ENCODE results near the gene NKX2-3.

NKX2-3 gene

DNA sequence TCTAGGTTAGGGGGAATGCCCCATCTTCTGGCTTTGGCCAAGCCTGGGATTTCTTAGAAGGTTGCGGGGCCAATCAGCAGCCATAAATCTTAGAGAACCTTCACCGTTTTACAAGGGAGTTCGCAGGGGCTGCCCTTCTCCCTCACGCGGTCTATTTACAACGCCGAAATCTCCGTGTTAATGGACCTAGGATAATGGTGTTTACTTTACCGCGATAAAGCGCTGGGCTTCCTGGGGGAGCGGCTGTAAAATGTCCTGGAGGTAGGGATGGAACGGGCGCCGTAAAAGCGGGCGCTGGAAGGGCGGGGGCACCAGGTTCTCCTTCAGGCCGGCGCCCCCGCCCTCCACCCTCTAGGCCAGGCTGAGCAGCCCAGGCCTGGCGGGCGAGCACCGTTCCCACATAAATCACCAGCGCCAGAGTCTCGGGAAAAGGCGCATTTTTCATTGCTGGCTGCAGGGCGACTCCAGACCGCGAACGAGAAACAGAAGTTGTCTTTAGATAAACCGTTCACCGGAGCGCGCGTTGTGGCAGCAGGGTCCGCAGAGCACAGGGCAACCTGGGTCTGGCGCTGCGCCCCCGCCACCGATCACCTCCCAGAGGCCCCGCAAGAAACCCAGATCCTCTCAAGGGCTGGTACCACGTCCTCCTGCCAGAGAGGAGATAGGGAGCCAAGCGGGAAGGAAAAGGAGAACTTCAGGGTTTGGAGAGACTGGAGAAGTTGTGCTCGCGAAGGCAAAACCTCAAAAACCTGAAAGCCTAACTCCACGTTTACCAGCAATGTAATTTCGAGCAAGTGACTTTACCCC lies 12.5 kb upstream of the NKX2-3 start (continued):
- no peak for TF ChIP-seq ZNF837 (tag by site-specific recombination; IDR thresholded peaks at IDR 0.05)
- TF ChIP-seq EGR2 (tag by site-specific recombination; IDR thresholded peaks at IDR 0.05; ENCODE audit: low read depth) = peak; percentile 69
- no peak for TF ChIP-seq ZNF670 (tag by site-specific recombination; IDR thresholded peaks at IDR 0.05; ENCODE audit: low read depth)

DNA sequence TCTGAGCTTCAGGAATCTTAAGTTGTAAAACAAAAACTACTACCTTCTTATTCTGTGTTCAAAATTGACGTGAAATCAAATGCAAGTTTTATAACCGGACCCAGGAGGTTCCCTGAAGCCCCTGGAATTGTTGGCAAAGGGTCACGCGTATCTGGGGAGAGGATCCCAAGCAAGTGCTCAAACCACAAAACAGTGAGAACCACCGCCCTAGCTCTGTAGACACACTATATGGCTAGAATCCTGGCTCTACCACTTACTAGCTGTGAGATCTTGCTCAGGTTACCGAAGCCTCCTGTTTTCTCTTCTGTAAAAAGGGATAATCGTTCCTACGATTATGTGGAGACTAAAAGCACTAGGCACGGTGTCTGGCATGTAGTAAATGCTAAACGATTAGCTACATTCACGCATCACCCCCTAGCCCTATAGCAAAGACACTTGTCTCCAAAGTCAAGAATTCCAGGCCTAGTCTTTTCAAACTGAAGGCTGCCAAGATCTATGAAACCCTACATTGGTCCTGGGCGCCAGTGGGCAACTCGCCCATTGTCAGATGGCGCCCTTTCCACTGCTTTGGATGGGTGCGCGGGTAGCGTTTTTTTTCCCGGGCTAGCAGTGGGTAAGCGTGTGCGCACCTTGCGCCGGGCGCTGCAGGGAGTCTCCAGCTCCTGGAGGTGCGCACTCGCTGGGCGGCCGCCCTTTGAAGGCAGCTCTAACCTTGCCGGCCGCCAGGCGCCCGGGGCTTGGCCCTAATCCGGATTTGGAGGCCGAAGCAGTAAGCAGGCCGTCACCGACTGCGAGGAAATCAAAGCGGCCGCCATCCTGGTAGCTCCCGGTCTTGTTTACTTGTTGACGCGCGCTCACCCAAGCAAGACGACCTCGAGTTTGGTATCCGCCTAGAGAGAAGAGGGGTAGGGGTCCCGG lies 11.6 kb upstream of the NKX2-3 start:
- H3K27ac ChIP-seq (ENCODE audit: extremely low read depth, low read depth, low read length) = peak overlapping the region; percentile 96
- TF ChIP-seq ZIC2 (tag by site-specific recombination; IDR thresholded peaks at IDR 0.05) (no peak), ZSCAN16 (tag by site-specific recombination; IDR thresholded peaks at IDR 0.05) (no peak), ZNF146 (tag by site-specific recombination; IDR thresholded peaks at IDR 0.05) (no peak), ZNF571 (tag by site-specific recombination; IDR thresholded peaks at IDR 0.05) (no peak), ZNF214 (tag by site-specific recombination; IDR thresholded peaks at IDR 0.05; ENCODE audit: borderline replicate concordance) (no peak), ZNF211 (tag by site-specific recombination; IDR thresholded peaks at IDR 0.05; ENCODE audit: low read depth) (no peak), ZNF747 (tag by site-specific recombination; IDR thresholded peaks at IDR 0.05) (no peak), ZNF426 (tag by site-specific recombination; IDR thresholded peaks at IDR 0.05) (no peak), ZNF621 (tag by site-specific recombination; IDR thresholded peaks at IDR 0.05) (no peak), ZSCAN30 (tag by site-specific recombination; IDR thresholded peaks at IDR 0.05) (no peak), ZFP41 (tag by site-specific recombination; IDR thresholded peaks at IDR 0.05; ENCODE audit: borderline replicate concordance) (no peak)
- TF ChIP-seq, protein P1, sequence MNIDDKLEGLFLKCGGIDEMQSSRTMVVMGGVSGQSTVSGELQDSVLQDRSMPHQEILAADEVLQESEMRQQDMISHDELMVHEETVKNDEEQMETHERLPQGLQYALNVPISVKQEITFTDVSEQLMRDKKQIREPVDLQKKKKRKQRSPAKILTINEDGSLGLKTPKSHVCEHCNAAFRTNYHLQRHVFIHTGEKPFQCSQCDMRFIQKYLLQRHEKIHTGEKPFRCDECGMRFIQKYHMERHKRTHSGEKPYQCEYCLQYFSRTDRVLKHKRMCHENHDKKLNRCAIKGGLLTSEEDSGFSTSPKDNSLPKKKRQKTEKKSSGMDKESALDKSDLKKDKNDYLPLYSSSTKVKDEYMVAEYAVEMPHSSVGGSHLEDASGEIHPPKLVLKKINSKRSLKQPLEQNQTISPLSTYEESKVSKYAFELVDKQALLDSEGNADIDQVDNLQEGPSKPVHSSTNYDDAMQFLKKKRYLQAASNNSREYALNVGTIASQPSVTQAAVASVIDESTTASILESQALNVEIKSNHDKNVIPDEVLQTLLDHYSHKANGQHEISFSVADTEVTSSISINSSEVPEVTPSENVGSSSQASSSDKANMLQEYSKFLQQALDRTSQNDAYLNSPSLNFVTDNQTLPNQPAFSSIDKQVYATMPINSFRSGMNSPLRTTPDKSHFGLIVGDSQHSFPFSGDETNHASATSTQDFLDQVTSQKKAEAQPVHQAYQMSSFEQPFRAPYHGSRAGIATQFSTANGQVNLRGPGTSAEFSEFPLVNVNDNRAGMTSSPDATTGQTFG (tag by site-specific recombination; IDR thresholded peaks at IDR 0.05; ENCODE audit: borderline replicate concordance) = no peak
- TF ChIP-seq, protein P2, sequence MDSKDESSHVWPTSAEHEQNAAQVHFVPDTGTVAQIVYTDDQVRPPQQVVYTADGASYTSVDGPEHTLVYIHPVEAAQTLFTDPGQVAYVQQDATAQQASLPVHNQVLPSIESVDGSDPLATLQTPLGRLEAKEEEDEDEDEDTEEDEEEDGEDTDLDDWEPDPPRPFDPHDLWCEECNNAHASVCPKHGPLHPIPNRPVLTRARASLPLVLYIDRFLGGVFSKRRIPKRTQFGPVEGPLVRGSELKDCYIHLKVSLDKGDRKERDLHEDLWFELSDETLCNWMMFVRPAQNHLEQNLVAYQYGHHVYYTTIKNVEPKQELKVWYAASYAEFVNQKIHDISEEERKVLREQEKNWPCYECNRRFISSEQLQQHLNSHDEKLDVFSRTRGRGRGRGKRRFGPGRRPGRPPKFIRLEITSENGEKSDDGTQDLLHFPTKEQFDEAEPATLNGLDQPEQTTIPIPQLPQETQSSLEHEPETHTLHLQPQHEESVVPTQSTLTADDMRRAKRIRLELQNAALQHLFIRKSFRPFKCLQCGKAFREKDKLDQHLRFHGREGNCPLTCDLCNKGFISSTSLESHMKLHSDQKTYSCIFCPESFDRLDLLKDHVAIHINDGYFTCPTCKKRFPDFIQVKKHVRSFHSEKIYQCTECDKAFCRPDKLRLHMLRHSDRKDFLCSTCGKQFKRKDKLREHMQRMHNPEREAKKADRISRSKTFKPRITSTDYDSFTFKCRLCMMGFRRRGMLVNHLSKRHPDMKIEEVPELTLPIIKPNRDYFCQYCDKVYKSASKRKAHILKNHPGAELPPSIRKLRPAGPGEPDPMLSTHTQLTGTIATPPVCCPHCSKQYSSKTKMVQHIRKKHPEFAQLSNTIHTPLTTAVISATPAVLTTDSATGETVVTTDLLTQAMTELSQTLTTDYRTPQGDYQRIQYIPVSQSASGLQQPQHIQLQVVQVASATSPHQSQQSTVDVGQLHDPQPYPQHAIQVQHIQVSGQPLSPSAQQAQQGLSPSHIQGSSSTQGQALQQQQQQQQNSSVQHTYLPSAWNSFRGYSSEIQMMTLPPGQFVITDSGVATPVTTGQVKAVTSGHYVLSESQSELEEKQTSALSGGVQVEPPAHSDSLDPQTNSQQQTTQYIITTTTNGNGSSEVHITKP (tag by site-specific recombination; IDR thresholded peaks at IDR 0.05) = no peak
- TF ChIP-seq, protein P3, sequence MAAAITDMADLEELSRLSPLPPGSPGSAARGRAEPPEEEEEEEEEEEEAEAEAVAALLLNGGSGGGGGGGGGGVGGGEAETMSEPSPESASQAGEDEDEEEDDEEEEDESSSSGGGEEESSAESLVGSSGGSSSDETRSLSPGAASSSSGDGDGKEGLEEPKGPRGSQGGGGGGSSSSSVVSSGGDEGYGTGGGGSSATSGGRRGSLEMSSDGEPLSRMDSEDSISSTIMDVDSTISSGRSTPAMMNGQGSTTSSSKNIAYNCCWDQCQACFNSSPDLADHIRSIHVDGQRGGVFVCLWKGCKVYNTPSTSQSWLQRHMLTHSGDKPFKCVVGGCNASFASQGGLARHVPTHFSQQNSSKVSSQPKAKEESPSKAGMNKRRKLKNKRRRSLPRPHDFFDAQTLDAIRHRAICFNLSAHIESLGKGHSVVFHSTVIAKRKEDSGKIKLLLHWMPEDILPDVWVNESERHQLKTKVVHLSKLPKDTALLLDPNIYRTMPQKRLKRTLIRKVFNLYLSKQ (tag by site-specific recombination; IDR thresholded peaks at IDR 0.05; ENCODE audit: borderline replicate concordance) = no peak
- TF ChIP-seq, protein P4, sequence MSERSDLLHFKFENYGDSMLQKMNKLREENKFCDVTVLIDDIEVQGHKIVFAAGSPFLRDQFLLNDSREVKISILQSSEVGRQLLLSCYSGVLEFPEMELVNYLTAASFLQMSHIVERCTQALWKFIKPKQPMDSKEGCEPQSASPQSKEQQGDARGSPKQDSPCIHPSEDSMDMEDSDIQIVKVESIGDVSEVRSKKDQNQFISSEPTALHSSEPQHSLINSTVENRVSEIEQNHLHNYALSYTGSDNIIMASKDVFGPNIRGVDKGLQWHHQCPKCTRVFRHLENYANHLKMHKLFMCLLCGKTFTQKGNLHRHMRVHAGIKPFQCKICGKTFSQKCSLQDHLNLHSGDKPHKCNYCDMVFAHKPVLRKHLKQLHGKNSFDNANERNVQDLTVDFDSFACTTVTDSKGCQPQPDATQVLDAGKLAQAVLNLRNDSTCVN (tag by site-specific recombination; optimal IDR thresholded peaks at IDR 0.05) = no peak
- POLR2A ChIA-PET = no interaction called here
- CTCF ChIA-PET = interaction anchor here (0.7 to 0.8 kb wide), 3 partner anchors 40 to 210 kb away, joined by 3 to 4 read pairs (median 3); no protein-coding TSS in a partner anchor
- no peaks in the 10 kb centered on the region for H3K36me3 ChIP-seq (ENCODE audit: control insufficient read depth in 2 of 2, insufficient read depth in 1 of 2, low read length in 2 of 2)
- no peaks in the 10 kb centered on the region for H3K9me3 ChIP-seq (ENCODE audit: control insufficient read depth, insufficient read depth, low read depth, low read length)
- H3K4me3 ChIP-seq (ENCODE audit: low read depth, low read length) = no peak overlapping the region
- peaks cover 30% of the 10 kb centered on the region for H3K4me1 ChIP-seq (ENCODE audit: control insufficient read depth, insufficient read depth, low read length)
